GM18505 (cell line): ENCODE results near the gene DNAH8.

Experiments used
- ATAC-seq: cut with Tn5 transposase; IDR thresholded peaks from one replicate; pipeline ENCODE4 v1.9.1; 2021; ENCODE audit not compliant: unreplicated experiment
- POLR2A ChIP-seq: IDR thresholded peaks from 4 replicates; pipeline ENCODE4 v1.6.1; 2011; ENCODE audit warnings: borderline replicate concordance; ENCODE audit not compliant: insufficient read depth, insufficient read length; ENCODE audit errors: extremely low read depth

Gene DNAH8

DNA sequence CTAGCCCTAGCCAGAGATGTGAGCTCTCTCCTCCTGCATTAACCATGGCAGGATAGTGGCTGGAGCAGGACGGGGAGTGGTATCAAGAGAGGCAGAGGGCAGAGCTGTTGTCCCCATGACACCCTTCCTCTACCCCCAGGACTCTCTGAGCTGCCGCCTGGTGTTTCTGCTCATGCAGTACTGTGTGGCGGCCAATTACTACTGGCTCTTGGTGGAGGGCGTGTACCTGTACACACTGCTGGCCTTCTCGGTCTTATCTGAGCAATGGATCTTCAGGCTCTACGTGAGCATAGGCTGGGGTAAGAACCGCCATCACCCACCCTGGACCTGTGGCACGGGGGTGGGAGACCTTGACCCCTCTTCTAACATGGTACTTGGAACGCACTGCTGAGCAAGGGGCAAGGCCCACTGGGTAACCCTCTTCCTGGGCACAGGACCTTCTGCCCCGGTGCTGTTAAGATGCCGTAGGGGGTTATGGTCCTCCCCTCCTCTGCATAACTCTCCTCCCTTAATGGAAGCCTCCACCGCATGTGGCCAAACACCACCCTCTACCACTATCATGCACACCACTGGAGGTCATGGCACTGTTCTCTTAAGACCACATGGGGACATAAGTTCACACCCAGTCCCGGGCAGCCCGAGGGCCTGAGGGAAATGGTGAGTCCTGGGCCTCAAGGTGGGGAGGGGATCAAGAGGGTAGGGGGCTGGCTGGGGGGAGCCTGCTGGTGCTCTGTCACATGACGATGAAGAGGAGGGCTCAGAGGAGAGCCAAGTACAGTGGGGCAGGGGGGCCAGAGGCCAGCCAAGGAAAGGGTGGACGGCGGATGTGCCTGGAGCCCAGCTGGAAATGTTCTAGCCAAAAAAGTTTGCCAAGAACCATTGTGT lies 358.6 kb downstream of the DNAH8 start:
- TF ChIP-seq POLR2A: no peak
- no peak for ATAC-seq

DNA sequence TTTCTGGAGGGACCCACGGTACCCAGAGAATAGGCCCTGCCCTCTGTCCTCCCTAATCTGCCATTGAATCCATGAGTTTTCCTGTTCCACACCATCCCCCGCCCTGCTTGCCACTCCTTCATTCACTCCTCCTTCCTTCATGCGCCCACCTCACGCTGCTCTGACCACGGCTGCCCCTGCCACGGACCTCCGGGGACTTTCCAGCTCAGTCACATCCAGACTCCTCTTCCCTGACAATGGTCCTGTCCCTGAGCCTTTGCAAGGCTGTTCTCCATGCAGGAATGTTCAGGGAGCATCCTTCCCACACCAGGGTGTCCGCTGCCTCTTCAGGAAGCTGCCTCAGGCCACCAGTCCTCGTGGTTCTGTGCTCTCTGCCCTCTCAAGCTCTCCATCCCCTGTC lies 359.4 kb downstream of the DNAH8 start:
- no peak for TF ChIP-seq POLR2A
- no peak for ATAC-seq

DNA sequence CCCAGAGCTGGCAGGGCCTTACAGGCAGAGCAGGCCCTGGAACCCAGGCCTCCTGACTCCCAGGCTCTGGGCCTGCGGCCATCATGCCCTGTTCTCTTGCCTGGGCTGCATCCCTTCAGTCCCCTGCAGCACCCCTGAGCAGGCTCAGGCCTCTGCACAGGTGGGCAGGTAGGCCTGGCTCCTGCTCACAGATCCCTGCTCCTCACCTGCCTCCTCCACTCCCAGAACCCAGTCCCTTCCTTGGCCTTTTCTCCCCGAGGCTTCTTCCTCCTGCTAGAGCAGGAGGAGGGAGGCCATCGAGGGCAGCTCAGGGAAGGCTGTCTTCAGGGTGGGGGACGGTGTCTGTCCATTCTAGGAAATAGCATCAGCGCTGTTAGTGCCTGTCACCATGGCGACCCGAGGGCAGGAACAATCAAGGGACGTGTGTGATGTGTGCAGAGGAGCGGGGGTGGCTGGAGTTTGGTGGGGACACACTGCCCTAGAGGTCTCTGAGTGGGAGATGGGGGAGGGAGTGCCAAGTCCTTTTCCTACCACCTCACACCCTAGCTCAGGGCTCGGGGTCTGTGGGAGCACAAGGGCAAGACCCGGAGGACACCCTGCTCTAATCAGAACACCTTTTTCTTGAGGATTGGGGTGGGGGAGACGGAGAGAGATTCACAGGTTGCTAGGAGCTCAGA lies 360.0 kb downstream of the DNAH8 start:
- no peak for TF ChIP-seq POLR2A
- ATAC-seq: no peak

GRCh38 chr6:39075807-39076622 lies 360.9 kb downstream of the DNAH8 start:
- no peak for ATAC-seq

DNA sequence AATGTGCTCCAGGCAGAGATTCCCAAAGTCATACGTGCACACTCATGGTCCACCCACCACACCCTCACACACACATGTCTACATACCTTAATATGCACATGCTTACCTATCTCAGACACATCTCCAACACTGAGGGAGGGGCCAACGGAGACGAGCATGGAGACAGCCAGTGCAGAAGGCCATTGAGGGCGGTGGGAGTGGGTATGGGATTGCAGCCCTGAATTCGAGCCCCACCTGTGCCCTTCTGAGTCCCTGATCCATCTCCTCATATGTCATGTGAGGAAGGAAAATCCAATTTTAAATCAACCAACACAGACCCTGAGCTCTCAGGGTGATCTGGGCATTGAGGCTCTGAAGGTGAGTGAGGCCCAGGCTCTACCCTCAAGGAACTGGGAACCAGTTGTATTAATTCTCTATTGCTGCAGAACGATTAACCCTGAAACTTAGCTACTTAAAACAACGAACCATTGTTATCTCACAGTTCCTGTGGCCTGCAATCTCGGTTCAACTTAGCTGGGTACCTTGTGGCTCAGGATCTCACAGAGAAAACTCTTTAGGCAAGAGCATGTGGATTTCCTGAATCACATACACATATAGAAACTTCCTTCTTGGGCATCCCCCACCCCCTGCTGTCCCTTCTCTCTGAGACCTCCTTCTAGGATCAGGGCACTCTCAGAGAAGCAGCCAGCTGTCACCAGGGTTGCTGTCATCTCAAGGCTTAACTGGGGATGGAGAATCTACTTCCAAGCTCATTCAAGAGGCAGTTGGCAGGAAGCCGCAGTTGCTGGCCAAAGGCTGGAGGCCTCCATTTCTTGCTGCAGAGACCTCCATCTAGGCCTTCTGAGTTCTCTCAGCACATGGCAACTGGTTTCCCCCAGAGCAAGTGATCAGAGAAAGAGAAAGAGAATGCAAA lies 361.8 kb downstream of the DNAH8 start:
- no peak for TF ChIP-seq POLR2A
- ATAC-seq: no peak

More at GRCh38 chr6:39075807-39076622, 360.9 kb downstream of the DNAH8 start:
- TF ChIP-seq POLR2A: no peak

DNA sequence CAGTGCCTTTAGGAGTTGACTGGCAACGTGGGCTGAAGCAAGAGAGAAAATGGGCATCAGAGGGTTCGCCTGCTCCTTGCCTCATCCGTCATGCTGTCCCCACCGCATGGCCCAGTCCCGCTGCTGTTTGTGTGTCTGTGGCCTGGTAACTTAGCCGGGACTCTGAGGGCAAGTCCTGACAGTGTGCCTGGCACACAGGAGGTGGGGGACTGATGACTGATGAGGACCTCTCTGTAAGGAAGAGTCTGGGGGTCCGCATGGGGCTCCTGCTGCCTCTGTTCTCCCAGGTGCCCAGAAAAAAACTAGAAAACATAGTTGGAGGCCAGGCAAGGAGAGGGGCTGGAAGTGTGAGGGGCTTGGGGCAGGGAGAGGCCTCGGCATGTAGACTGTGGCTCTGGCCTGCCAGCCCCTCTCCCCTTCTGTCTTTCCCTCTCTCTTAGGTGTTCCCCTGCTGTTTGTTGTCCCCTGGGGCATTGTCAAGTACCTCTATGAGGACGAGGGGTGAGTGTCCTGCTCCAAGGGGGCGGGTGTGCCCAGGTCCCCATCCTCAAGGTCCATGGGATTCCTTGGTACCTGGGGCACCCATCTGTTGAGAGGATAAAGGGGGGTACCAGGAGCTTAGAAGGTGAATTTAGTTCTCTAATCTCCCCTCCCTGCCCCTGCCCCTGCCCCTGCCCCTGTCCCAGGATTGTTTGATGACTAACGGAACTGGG lies 362.9 kb downstream of the DNAH8 start:
- TF ChIP-seq POLR2A: no peak
- ATAC-seq: no peak

DNA sequence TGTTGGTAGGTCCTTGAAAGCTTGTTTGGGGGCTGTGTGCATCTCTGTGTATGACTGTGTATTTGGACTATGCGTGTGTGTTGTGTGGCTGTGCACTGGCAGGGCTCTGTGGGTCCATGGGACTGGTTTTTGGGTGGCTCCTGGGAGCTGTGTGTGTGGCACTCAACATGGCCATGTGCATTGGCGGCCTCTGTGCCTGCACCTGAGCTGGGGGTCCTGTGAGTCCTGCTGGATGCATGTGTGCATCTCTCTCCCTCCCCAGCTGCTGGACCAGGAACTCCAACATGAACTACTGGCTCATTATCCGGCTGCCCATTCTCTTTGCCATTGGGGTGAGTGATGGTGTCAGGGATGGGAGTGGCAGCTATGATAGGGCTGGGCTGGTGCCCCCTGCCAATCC lies 363.6 kb downstream of the DNAH8 start:
- no peak for ATAC-seq
- no peak for TF ChIP-seq POLR2A

GRCh38 chr6:39079197-39080125 lies 364.4 kb downstream of the DNAH8 start:
- no peak for ATAC-seq
- no peak for TF ChIP-seq POLR2A
